ENCODE measurements around the gene ARL6IP1.

DNA sequence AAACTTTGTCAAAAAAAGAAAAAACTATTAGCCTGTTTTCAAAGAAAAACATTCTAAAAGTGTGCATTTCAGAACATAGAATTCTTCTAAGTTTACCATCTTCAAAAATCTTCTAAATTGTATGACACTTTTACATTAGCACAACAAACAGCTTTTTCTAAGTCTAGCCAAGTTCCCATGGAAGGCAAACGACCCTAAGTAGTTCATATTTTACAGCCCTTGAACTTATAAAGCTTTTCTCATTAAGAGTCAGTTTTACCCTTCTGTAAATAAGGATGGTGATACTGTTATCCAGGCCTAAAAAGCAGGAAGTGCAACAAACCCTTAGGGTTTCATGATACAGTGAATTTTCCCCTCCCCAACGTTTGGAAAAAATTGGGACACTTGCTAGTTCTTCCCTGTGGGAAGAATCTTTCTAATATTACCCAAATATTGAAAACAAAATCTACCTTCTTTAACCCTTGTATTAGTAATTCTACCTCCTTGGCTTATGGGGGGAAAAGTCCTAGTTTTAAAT is 4.0 kb upstream of the ARL6IP1 start:
- TF ChIP-seq, protein P1, sequence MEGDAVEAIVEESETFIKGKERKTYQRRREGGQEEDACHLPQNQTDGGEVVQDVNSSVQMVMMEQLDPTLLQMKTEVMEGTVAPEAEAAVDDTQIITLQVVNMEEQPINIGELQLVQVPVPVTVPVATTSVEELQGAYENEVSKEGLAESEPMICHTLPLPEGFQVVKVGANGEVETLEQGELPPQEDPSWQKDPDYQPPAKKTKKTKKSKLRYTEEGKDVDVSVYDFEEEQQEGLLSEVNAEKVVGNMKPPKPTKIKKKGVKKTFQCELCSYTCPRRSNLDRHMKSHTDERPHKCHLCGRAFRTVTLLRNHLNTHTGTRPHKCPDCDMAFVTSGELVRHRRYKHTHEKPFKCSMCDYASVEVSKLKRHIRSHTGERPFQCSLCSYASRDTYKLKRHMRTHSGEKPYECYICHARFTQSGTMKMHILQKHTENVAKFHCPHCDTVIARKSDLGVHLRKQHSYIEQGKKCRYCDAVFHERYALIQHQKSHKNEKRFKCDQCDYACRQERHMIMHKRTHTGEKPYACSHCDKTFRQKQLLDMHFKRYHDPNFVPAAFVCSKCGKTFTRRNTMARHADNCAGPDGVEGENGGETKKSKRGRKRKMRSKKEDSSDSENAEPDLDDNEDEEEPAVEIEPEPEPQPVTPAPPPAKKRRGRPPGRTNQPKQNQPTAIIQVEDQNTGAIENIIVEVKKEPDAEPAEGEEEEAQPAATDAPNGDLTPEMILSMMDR (optimal IDR thresholded peaks at IDR 0.05 in 1 of 3, IDR thresholded peaks at IDR 0.05 in 1 of 3, conservative IDR thresholded peaks at IDR 0.05 in 1 of 3; ENCODE audit: extremely low read depth in 1 of 3, insufficient read depth in 2 of 3, low read length in 3 of 3): no peak
- TF ChIP-seq EZH2 (IDR thresholded peaks at IDR 0.05; ENCODE audit: low read length): no peak

Measured in keratinocyte (primary cell).